HepG2 (cell line): ENCODE data around the gene OS9. TPM values are rescaled to one million over a fixed set of nuclear protein-coding genes. Genes with fewer than 3 reads are reported as not detected.

Source experiments
- ARNT2 ChIP-seq: sonication (generic); formaldehyde crosslinking; IDR thresholded peaks from 2 replicates; pipeline ENCODE4 v1.8.0; 2022; ENCODE audit warnings: mild to moderate bottlenecking, low read depth, missing genetic modification reagents, moderate library complexity
- EP300 ChIP-seq, 3 experiments: sonication (generic) in 1 of 3; formaldehyde crosslinking in 1 of 3; IDR thresholded peaks; 2 replicates each; pipeline versions ENCODE4 v1.5.1 to v1.6.1; 2011 to 2020; ENCODE audit warnings: low read depth in 2 of 3, low read length in 2 of 3, borderline replicate concordance in 1 of 3, improper control_type of control experiment in 1 of 3, mild to moderate bottlenecking in 1 of 3, missing genetic modification reagents in 1 of 3, moderate library complexity in 1 of 3
- FOSL2 ChIP-seq: sonication (generic); formaldehyde crosslinking; IDR thresholded peaks from 2 replicates; pipeline ENCODE4 v1.4.0; 2020; ENCODE audit warnings: missing genetic modification reagents
- HOXA3 ChIP-seq: sonication (generic); formaldehyde crosslinking; IDR thresholded peaks from 2 replicates; pipeline ENCODE4 v1.5.0; 2020; ENCODE audit warnings: missing genetic modification reagents
- MEF2D ChIP-seq: sonication (generic); formaldehyde crosslinking; IDR thresholded peaks from 2 replicates; pipeline ENCODE4 v1.5.1; 2020; ENCODE audit warnings: mild to moderate bottlenecking, missing genetic modification reagents
- NFYC ChIP-seq: IDR thresholded peaks from 2 replicates; pipeline ENCODE4 v1.6.1; 2016; ENCODE audit warnings: missing genetic modification reagents, missing compliant biosample characterization
- NR2F1 ChIP-seq, 2 experiments: fragments of 450-650 bp in 1 of 2; formaldehyde crosslinking in 1 of 2; IDR thresholded peaks; 2 replicates each; pipeline versions ENCODE4 v1.5.0 to v1.6.1; 2016 to 2020; ENCODE audit warnings: mild to moderate bottlenecking in 1 of 2, missing compliant biosample characterization in 1 of 2, missing genetic modification reagents in 1 of 2, moderate library complexity in 1 of 2
- POGZ ChIP-seq: sonication (generic); formaldehyde crosslinking; IDR thresholded peaks from 2 replicates; pipeline ENCODE4 v1.4.0; 2020; ENCODE audit warnings: mild to moderate bottlenecking, missing genetic modification reagents
- RARG ChIP-seq: sonication (generic); formaldehyde crosslinking; IDR thresholded peaks from 2 replicates; pipeline ENCODE4 v1.4.0; 2020; ENCODE audit warnings: low read depth, mild to moderate bottlenecking, missing genetic modification reagents
- RORA ChIP-seq: sonication (generic); formaldehyde crosslinking; IDR thresholded peaks from 2 replicates; pipeline ENCODE4 v1.5.0; 2020; ENCODE audit warnings: mild to moderate bottlenecking, missing genetic modification reagents, moderate library complexity
- ZFY ChIP-seq: sonication (generic); formaldehyde crosslinking; IDR thresholded peaks from 2 replicates; pipeline ENCODE4 v1.4.0; 2020; ENCODE audit warnings: missing genetic modification reagents
- ZMYM4 ChIP-seq: sonication (generic); formaldehyde crosslinking; IDR thresholded peaks from 2 replicates; pipeline ENCODE4 v1.8.1; 2023; ENCODE audit warnings: mild to moderate bottlenecking, missing genetic modification reagents
- ZNF232 ChIP-seq: sonication (generic); formaldehyde crosslinking; IDR thresholded peaks from 2 replicates; pipeline ENCODE4 v1.4.0; 2020; ENCODE audit warnings: missing genetic modification reagents, borderline replicate concordance
- ZNF260 ChIP-seq: sonication (generic); formaldehyde crosslinking; IDR thresholded peaks from 2 replicates; pipeline ENCODE4 v1.4.0; 2020; ENCODE audit warnings: missing genetic modification reagents, low read depth, mild to moderate bottlenecking, borderline replicate concordance
- ZNF83 ChIP-seq: sonication (generic); formaldehyde crosslinking; IDR thresholded peaks from 2 replicates; pipeline ENCODE4 v1.4.0; 2020; ENCODE audit warnings: missing genetic modification reagents, mild to moderate bottlenecking, borderline replicate concordance
- polyA plus RNA-seq, 8 experiments: library from polyadenylated mRNA; depleted of rRNA in 3 of 8; stranded (reverse) in 7 of 8; unstranded in 1 of 8; fragments of >200 nt; fragmentation: Illumina TruSeq in 4 of 8; extraction: Trizol in 4 of 8; gene quantifications; 2 replicates each; pipeline versions ENCODE4 v1.2.1 to v1.2.3, GENCODE V29; 2011 to 2016; ENCODE audit warnings: low read depth in 4 of 8, missing spikeins in 1 of 8, mixed read lengths in 1 of 8; ENCODE audit not compliant: insufficient read depth in 1 of 8
- total RNA-seq, 5 experiments: library from RNA; depleted of rRNA; stranded (reverse); fragments of >200 nt; fragmentation: Illumina TruSeq; extraction: Trizol; gene quantifications; 2 replicates each; pipeline ENCODE4 v1.2.3, GENCODE V29; 2016; ENCODE audit warnings: low read depth in 1 of 5
- TF ChIP-seq, protein P1 (sequence below): IDR thresholded peaks from 2 replicates; pipeline ENCODE4 v1.6.1; 2016; ENCODE audit warnings: mild to moderate bottlenecking
- TF ChIP-seq, protein P2 (sequence below): IDR thresholded peaks from 2 replicates; pipeline ENCODE4 v1.6.1; 2012; ENCODE audit warnings: inconsistent platforms
- TF ChIP-seq, protein P3 (sequence below): sonication (generic); formaldehyde crosslinking; IDR thresholded peaks from 2 replicates; pipeline ENCODE4 v1.5.0; 2020; ENCODE audit warnings: missing genetic modification reagents, mild to moderate bottlenecking, borderline replicate concordance
- TF ChIP-seq, protein P4 (sequence below): IDR thresholded peaks from 2 replicates; pipeline ENCODE4 v1.6.1; 2016; ENCODE audit warnings: missing compliant biosample characterization, missing genetic modification reagents, borderline replicate concordance
- TF ChIP-seq, protein P5 (sequence below): fragments of 450-650 bp; IDR thresholded peaks from 2 replicates; pipeline ENCODE4 v1.6.1; 2017; ENCODE audit warnings: mild to moderate bottlenecking

OS9 gene
- total and polyA plus RNA-seq, 2 of the 13 experiments (the other 11 are each of a cell fraction or from before 2014, with no cell fraction given) = 156 to 206 TPM

DNA sequence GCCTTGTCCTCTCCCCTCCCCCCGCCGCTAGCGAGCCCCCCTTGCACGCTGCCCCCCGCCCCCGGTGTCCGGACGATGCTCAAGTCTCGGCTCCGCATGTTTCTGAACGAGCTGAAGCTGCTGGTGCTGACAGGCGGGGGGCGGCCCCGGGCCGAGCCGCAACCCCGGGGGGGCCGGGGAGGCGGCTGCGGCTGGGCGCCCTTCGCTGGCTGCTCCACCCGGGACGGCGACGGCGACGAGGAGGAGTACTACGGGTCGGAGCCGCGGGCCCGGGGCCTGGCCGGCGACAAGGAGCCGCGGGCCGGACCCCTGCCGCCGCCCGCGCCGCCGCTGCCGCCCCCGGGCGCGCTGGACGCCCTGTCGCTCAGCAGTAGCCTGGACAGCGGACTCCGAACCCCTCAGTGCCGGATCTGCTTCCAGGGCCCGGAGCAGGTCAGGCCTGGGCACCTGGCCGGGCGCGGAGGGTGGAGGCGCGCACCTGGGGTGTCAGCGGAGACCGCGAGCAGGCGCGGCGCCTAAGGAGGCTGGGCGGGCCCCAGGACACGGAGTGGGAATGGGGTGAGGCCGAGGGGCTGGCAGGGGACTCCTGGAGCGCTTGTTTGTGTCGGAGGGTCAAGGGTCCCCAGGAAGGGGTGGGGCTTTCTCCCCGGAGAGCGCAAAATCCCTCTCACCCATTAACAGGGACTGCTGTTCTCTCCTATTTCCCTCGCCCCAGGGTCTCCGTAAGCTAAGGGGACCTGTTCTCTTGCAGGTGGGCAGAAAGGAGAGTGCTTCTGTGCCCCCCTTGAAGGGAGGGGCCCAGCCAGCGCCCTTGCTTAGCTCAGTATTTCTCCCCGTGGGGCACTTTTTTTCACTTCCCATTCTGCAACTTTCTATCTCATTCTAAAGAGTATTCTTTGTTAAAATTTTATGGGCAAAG lies 61.8 kb downstream of the OS9 start (continued):
- TF ChIP-seq, protein P1, sequence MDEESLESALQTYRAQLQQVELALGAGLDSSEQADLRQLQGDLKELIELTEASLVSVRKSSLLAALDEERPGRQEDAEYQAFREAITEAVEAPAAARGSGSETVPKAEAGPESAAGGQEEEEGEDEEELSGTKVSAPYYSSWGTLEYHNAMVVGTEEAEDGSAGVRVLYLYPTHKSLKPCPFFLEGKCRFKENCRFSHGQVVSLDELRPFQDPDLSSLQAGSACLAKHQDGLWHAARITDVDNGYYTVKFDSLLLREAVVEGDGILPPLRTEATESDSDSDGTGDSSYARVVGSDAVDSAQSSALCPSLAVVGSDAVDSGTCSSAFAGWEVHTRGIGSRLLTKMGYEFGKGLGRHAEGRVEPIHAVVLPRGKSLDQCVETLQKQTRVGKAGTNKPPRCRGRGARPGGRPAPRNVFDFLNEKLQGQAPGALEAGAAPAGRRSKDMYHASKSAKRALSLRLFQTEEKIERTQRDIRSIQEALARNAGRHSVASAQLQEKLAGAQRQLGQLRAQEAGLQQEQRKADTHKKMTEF (CRISPR knock-in tag) = no peak; the same call in 1 of the 2 replicates
- peak; percentile 73; the same call in 1 of the 2 replicates for TF ChIP-seq ARNT2 (CRISPR knock-in tag)
- TF ChIP-seq, protein P2, sequence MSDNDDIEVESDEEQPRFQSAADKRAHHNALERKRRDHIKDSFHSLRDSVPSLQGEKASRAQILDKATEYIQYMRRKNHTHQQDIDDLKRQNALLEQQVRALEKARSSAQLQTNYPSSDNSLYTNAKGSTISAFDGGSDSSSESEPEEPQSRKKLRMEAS = peak; percentile 44; the same call in 1 of the 2 replicates
- TF ChIP-seq NFYC = no peak
- TF ChIP-seq EP300 (IDR thresholded peaks at IDR 0.05; ENCODE audit: low read depth in 2 of 2, low read length in 2 of 2) = no peak
- TF ChIP-seq EP300 (CRISPR knock-in tag; IDR thresholded peaks at IDR 0.05; ENCODE audit: borderline replicate concordance) = no peak
- TF ChIP-seq NR2F1 (CRISPR knock-in tag; IDR thresholded peaks at IDR 0.05) = peak in 1 of 2 experiments; percentile 55; a peak in 1 of 4 replicates
- TF ChIP-seq ZNF260 (CRISPR knock-in tag) = no peak
- TF ChIP-seq, protein P3, sequence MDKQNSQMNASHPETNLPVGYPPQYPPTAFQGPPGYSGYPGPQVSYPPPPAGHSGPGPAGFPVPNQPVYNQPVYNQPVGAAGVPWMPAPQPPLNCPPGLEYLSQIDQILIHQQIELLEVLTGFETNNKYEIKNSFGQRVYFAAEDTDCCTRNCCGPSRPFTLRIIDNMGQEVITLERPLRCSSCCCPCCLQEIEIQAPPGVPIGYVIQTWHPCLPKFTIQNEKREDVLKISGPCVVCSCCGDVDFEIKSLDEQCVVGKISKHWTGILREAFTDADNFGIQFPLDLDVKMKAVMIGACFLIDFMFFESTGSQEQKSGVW (CRISPR knock-in tag) = no peak
- peak; percentile 81 for TF ChIP-seq ZFY (CRISPR knock-in tag)
- TF ChIP-seq ZNF83 (CRISPR knock-in tag) = no peak
- TF ChIP-seq ZMYM4 (CRISPR knock-in tag) = no peak
- TF ChIP-seq, protein P4, sequence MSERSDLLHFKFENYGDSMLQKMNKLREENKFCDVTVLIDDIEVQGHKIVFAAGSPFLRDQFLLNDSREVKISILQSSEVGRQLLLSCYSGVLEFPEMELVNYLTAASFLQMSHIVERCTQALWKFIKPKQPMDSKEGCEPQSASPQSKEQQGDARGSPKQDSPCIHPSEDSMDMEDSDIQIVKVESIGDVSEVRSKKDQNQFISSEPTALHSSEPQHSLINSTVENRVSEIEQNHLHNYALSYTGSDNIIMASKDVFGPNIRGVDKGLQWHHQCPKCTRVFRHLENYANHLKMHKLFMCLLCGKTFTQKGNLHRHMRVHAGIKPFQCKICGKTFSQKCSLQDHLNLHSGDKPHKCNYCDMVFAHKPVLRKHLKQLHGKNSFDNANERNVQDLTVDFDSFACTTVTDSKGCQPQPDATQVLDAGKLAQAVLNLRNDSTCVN (CRISPR knock-in tag) = no peak
- TF ChIP-seq MEF2D (CRISPR knock-in tag) = no peak
- peak; percentile 66; the same call in 1 of the 2 replicates for TF ChIP-seq ZNF232
- TF ChIP-seq RORA (CRISPR knock-in tag) = no peak
- TF ChIP-seq, protein P5, sequence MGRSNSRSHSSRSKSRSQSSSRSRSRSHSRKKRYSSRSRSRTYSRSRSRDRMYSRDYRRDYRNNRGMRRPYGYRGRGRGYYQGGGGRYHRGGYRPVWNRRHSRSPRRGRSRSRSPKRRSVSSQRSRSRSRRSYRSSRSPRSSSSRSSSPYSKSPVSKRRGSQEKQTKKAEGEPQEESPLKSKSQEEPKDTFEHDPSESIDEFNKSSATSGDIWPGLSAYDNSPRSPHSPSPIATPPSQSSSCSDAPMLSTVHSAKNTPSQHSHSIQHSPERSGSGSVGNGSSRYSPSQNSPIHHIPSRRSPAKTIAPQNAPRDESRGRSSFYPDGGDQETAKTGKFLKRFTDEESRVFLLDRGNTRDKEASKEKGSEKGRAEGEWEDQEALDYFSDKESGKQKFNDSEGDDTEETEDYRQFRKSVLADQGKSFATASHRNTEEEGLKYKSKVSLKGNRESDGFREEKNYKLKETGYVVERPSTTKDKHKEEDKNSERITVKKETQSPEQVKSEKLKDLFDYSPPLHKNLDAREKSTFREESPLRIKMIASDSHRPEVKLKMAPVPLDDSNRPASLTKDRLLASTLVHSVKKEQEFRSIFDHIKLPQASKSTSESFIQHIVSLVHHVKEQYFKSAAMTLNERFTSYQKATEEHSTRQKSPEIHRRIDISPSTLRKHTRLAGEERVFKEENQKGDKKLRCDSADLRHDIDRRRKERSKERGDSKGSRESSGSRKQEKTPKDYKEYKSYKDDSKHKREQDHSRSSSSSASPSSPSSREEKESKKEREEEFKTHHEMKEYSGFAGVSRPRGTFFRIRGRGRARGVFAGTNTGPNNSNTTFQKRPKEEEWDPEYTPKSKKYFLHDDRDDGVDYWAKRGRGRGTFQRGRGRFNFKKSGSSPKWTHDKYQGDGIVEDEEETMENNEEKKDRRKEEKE = no peak
- TF ChIP-seq FOSL2 (CRISPR knock-in tag) = 0 out of 2 replicates have a peak, but pooled peaks have one; percentile 12
- TF ChIP-seq RARG = no peak
- TF ChIP-seq POGZ (CRISPR knock-in tag) = no peak; the same call in 1 of the 2 replicates
- TF ChIP-seq HOXA3 = peak; percentile 66
